HG03521 (cell line): ENCODE data around the gene TEX2.

Experiments
- ATAC-seq: cut with Tn5 transposase; IDR thresholded peaks from one replicate; pipeline ENCODE4 v1.9.1; 2021; ENCODE audit warnings: mild to moderate bottlenecking, moderate library complexity; ENCODE audit not compliant: unreplicated experiment

TEX2 gene

DNA sequence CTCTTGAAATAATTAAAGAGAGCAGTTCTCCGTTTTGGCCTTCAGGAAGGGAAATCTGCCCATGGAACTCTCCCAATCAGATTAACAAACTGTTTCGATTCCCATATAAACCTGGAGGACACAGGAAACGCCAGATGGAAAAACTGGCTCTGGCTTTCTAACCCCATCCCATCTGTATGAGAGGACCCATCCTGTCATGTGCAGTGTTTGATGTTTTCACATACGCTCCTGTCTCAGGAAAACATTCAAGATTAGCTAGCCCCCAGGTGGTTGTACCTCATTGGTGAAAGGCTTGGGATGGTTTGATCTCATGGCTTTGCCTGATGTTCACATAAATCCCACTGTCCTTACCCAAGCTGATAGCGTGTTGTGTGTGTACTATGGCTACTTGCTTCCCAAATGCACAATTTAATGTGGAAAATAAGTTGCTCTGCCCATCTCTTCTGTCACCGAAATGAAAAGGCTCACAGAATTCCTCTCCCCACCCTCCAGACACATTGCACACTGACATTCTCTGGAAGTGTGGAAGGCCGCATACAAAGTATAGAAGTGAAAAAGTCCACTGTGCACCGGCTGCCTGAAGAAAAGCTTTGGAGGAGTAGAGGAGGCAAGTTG lies 114.9 kb downstream of the TEX2 start:
- no peak for ATAC-seq

DNA sequence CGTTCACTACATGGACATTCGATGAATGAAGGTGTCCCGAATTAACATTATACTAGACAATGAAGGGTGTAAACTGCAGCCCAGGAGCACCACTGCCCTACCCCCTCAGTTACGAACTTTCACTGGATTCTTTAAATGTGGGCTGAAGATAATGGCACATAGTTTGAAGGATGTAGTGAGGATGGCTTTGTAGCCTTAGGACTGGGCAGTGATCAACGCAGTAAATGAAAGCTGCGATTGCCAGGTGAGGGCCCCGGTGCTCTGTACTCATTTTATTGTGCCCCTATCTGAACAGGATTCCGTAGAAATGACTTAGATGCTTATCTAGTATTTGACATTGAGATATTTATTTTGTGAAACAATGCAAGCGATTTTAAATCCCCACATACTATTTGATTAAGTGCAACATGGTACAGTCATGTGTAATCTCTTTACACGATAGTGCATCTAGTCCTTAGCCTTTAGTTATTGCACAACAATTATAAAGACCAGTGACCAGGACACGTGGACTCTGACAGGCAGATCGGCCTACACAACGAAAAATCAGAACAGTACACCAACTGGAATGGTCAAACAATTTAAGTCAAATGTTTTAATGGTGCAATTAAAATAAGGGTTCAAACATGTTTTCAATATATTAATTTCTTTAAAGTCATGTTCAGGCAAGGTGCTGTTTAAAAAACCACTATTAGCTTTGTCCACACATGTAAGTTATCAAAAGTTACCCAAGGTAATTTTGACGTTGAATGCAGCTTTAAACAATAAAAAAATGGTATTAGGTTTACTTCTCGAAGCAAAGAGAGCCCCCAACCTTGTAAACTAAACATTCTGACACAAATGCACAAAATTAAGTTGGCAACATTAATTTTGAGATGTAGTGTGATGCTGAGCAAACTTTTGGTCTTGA lies 115.7 kb downstream of the TEX2 start:
- no peak for ATAC-seq

DNA sequence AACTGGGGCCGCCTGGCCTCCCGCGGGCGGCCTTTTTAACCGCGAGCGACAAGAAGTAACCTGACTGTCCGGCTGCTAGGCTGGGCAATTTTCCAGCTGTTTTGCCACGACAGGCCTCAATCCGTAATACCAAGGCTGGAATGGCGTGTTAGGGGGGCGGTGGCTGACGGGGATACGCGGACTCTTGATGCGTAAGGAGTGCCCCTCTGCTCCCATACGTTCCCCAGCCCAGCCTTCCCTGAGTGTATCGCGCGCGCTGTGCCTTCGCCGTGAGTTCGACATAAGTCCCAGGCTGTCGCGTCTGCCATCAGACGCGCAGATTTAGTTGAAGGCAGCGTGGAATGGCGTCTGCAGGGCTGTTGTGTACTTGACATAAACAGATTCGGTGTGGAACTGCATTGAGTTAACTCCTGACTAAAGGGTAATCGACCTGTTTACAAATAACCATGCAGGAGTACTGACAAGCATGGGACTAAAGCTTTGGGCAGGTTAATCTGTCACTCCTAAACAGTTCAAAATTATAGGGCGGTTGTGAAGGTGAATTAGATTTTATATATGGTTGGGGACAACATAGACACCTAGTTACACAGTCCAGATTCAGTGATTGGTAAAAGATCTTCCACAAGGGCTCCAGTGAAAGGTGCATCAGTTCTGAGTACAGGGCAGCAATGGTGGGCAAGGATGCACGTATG lies 116.5 kb downstream of the TEX2 start:
- ATAC-seq = peak; percentile 5

DNA sequence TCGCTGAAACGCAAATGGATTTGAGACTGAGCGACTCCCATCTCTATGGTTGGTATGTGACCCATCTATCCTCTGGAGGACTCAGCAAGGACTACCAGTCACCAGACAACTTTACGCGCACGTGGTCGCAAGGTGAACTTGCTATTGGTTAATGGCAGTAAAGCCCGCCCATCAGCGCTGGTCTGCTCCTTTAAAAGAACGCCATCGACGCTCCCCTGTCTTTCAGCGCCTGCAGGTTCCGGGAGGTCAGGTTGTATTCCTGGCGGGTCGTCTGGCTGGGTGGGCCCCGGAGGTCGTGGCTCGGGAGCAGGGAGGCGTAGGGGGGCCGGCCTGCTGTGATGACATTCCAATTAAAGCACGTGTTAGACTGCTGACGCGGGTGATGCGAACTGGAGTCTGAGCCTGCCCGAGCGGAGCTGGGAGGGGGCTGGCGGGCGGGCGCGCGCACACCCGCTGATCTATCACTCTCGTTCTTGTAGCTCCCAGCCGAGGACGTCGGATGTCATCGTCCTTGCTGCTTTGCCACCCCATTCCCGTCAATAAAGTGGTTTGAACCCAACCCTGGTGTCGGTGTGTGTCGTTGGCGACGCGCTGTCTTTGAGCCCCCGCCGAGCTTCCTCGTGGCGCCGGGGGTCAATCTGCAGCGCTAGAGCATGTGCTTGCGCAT lies 117.2 kb downstream of the TEX2 start:
- peak; percentile 90 for ATAC-seq

DNA sequence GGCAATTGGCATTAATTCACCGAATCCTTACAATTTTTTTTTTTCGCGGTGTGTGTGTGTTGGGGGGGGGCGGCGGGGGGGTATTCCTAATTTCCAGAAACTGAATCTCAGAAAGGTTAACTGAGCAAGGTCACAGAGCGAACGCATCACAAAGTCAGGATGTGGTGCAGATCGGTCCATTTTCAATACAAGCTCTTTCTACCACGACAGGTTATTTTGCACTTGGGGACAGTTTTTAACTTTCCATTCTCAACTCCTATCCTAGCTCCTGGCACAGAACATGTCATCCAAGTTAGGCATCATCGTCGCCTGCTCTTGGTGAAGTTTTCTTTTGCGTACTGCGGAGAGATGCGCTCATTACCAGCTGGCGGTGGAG lies 117.7 kb downstream of the TEX2 start:
- no peak for ATAC-seq

DNA sequence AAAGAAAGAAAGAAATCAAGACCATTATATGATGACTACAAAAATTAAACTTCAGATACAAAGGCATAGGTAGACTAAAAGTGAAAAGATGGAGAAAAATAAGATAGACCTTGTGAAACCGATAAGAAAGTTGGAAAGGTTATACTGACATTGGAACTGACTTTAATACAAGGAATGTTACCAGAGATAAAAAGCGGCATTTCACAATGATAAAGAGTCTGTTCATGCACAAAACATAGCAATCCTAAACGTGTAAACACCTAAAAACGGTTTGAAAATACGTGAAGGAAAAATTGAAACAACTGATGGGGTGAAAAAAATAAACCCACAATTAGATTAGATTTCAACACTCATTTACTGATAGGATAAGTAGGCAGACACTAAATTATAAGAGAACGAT lies 123.5 kb downstream of the TEX2 start:
- no peak for ATAC-seq

DNA sequence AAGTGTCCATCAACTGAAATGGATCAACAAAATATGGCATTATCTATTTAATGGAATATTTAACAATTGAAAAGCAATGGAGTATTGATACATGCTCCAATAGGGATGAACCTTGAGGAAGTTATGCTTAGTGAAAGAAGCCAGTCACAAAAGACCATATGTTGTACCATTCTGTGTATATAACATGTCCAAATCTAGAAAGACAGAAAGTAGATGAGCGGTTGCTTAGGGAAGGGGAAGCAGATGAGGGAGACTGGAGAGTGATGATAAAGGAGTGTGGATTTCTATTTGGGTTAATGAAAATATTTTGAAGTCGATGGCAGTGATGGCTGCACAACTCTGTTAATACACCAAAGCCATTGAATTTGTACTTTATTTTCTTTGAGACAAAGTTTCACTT lies 124.6 kb downstream of the TEX2 start:
- no peak for ATAC-seq

DNA sequence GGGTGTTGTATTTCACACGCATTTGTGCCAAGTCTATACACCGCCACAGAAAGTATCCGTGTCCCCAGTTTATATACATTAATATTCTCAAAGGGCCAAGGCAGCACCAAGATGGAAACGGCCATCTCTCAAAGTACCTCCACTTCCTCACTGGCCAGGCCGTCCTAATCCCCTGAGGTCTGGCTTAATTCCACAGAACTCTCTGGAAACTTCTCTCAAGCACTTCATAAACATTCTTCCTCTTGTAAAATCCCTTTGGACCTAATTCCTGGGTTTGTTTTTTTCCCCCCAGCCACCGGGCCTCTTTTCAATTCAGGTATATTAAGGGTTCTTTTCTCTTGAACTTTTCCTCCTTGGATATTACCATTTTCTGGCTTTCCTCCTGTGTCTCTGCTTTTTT lies 128.1 kb downstream of the TEX2 start:
- no peak for ATAC-seq

DNA sequence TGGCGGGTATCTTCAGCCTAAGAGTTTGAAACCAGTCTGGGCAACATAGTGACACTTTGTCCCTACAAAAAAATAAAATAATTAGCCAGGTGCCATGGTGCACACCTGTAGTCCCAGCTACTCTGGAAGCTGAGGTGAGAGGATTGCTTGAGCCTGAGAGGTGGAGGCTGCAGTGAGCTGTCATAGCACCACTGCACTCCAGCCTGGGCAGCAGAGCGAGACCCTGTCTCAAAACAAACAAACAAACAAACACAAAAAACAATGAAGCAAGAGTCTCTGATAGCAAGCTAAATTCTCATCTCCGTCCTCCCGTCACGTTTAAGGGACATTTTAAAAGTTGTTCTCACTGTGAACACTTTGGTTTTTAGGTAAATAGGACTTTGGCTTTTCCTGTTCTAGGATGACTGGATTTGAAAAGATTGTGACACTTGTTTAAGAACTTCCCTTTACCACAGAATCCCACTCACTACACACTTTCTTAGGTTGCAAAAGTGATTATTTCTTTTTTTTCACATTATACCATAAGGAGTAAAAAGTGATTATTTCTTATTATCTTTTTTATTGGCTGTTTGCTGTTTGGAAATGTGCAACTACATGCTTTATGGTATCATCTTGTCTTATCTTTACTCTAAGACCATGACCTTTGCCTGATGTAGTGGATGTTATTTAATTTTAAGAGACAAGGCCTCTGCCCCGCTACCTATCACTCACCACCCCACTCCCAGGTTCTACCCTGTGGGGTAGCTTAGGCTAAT lies 128.7 kb downstream of the TEX2 start:
- no peak for ATAC-seq

DNA sequence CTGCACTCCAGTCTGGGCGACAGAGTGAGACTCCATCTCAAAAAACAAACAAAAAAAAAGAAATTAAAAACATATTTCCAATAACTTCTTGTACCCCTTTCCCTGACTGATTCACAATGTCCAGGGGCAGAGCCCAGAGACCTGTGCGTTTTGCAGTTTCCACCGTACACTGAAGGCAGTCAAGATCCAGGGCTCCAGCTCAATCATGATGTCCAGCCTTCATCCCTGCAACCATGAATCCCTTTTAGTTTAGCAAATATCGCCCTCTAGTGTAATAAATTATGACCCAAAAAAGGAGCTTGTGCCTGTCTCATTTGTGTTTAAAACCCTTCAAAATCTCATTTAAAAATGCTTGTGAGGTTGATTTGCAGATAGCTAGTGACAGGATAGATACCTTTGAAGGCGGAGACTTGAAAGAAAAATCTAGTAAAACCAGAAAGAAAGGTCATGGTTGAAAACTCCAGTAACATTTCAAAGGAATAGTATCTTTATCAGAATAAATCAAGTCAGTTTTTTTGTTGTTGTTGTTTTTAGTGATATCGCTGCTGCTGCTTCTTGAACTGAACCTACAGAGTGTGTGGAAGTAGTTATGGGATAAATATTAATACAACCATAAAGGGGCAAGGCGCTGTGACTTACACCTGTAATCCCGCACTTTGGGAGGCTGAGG lies 129.4 kb downstream of the TEX2 start:
- ATAC-seq = no peak

DNA sequence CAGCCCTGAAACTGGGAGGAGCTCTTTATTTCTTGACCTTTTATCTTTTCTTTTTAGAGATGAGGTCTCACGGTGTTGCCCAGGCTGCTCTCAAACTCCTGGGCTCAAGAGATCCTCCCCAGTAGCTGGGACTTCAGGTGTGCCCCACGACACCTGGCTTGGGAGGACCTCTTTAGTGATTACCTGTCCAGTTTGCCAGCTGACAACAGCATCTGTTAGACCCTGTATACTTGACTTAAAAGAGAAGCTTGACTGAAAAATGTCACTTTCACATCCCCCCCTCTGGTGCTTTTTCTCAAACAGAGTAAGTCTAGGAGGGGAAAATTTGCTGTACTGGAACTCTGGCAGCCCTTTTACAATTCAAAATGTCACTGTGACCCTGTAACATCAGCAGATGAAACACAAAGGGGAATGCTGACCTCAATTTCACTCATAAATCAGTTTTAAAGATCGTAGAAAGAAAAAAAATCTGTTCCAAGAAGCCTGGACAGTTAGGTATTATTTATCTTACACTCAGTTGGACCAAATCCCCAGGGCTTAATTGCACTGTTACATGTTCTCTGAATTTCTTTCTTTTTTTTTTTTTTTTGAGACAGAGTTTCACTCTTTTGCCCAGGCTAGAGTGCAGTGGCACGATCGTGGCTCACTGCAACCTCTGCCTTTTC lies 131.3 kb downstream of the TEX2 start:
- no peak for ATAC-seq

DNA sequence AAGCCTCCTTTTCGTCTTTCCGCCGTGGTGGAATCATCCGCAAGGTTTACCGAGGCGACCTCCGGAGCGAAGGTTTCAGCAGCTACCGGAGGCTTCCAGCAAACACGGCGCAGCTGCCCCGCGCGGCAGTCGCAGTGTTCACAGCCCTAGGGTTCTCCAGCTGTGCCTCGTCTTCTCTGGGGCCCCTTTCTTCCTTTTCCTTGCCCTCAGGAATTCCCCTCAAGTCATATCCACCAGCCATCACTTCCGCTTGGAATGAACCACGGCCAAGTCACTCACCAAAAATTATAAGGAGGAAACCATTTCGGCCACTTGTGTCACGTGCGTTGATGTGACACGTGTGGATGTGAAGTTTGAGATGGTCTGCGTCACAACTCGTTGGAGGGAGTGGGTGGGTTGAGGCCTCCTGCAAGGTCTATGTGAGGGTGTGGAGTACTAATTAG lies 132.5 kb downstream of the TEX2 start:
- peak; percentile 6 for ATAC-seq

DNA sequence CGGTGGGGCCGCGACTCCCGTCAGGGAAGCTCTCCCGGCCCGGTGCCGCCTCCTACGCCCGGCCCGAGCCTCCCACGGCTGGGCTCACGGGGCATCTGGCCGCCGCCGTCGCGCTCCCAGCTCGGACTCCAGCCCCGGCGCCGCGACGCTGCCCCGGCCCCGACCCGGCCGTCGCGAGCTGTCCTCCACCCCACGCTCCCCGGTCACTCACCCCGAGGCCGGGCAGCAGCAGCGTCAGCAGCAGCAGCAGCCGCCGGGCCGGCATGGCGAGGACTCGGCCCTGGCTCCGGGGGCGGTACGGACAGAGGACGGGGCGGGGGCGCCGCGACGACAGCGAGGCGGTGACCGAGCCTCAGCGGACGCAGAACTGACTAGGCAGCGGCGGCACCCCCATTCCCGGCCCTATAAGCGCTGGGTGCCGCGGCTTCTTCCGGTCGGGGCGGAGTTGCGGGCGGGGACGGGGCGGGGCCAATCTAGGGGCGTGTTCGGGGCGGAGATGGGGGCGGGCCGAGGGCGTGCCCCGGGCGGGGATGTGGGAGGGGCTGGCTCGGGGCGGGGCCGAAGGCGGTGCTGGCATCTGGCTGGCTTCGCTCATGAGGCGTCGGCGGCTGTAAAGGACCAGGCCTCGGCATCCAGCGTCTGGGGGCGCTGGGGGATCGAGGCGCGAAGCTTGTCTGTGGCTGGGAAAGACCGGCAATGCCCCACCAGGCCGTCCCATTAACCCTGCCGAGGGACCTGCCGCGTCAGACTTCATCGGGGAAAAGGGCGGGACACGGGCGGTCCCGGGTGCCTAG lies 133.1 kb downstream of the TEX2 start, which contains the start of gene ERN1:
TSS of gene ERN1 (minus strand) at position 380 of the 794 bp plus-strand sequence. CDS start at position 265, 115 bp downstream.
- peak; percentile 84 for ATAC-seq

DNA sequence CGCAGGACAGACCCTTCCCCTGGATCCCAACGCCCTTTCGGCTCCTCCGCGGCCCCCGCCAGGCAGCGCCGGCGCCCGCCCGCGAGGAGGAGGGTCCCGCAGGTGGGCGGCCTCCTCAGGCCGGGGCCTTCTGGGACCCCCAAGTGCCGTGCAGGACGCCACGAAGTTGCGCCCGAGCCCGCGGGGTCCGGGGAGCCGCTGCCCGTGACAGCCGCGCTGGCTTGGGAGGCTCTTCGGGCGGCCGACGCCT lies 133.6 kb downstream of the TEX2 start:
- ATAC-seq = peak; percentile 9

DNA sequence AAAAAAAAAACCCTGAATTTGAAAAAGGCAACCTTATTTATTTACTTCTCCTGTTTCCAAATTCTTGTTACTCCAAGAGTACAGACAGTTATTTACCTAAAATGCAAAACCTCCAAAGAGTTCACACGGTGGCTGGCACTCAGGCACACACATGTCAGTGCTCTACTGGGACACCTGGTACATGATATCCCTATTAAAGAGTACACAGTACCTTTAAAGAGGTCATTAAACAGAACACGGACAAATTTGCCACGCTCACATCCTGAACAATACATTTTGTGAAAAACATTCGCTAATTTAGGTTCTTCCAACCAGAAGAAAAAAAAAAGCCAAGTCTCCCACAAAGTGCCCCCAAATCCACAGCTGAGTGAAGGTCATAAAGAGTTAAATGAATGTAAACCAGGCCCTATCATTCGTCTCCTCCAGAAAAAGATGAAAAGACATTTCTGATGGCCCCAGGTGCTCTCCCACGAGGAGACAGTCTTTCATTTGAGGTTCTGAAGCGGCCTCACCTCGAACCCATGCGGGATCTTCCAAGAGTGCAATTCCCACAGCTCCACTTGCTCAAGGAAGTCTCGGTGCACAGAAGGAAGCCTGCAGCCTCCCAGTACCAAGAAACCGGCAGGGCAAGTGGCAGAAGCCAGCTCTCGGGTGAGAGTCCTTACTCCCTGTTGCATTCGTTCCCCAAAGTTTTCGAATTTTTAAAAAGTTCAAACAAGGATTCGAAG lies 134.1 kb downstream of the TEX2 start:
- ATAC-seq = no peak

DNA sequence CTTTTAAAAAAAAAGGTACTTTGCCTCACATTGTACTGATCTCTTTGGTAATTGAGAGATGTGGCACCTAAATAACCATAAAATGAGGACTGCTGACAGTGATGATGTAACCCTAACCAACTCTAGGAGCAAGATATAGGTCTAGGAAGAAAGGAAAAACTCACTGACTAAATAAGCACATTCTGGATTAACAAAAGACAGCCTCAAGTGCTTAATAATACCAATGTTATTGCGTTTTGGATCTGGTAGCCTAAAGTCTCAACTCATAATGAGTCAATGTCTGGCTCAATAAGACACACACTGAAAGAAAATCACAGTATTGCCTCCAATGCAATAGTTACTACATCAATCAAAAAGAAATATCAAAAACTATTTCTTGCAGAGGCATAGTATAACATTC lies 136.1 kb downstream of the TEX2 start:
- no peak for ATAC-seq

DNA sequence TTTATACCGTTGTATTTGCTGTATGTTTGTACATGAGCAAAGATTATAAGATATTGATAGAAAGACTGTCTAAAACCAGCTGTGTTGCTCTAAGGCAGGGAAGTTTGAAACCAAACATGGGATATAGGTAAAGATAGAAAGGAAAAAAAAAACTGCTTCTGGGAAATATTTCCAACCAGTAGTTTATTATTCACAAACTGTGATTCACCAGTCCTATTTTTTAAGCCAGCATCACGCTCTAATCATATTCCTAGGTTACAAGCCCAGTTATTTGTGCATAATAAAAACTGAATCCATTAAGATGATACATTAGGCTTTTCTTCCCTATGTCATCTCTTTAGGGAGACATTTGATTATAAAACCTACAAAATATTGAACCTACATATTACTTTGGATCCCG lies 137.1 kb downstream of the TEX2 start:
- ATAC-seq = no peak

DNA sequence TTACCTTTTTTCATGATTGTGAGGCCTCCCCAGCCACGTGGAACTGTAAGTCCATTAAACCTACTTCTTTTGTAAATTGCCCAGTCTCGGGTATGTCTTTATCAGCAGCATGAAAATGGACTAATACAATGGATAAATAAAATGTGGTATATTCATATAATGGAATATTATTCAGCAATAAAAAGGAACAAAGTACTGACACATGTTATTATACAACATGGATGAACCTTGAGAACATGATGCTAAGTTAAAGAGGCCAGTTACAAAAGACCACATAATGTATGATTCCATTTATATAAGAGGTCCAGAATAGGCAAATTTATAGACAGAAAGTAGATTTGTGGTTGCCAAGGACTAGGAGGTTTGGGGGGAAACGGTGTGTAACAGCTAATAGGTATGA lies 138.5 kb downstream of the TEX2 start:
- no peak for ATAC-seq
